Endothelial cell of umbilical vein (primary cell): ENCODE data around the gene GIGYF2. TPM values are rescaled to one million over a fixed set of nuclear protein-coding genes. Genes with fewer than 3 reads are reported as not detected.

Source experiments
- BruUV-seq: library from RNA; stranded (reverse); fragments of 400-500 nt; replicated peaks from 2 replicates; lab custom pipeline; 2021; lab: Mats Ljungman, UMichigan
- CTCF ChIA-PET: fragments of 300-600, 350-600 bp; sonication (Branson Sonifier 250); formaldehyde crosslinking; loops from one replicate; lab custom pipeline; 2021; ENCODE audit warnings: antibody characterized with exemption, inconsistent platforms; lab: Charles Lee
- POLR2A ChIA-PET: fragments of 300-600, 350-600 bp; sonication (Branson Sonifier 250); formaldehyde crosslinking; loops from one replicate; lab custom pipeline; 2021; ENCODE audit warnings: antibody characterized with exemption, inconsistent platforms; lab: Charles Lee
- DNase-seq: peaks from one replicate; pipeline ENCODE4 v3.0.0-alpha.2; 2011; ENCODE audit warnings: low read depth, low spot score
- FAIRE-seq: peaks from 2 replicates; lab custom pipeline; 2011; peaks lifted over from hg19 to GRCh38; lab: Jason Lieb, UNC
- H2AFZ ChIP-seq: 2 replicates; pipeline ENCODE4 v1.6.0; 2012; ENCODE audit warnings: low read depth, low read length, control low read depth, inconsistent platforms
- H3K27ac ChIP-seq: 2 replicates; pipeline ENCODE4 v1.5.1; 2011; ENCODE audit warnings: low read depth, mild to moderate bottlenecking, control low read depth, low read length, moderate library complexity; ENCODE audit not compliant: insufficient read depth
- H3K27me3 ChIP-seq, 2 experiments: 2 replicates each; pipeline versions ENCODE4 v1.6.0 to v1.6.1; 2011; ENCODE audit warnings: low read length in 2 of 2, mixed read lengths in 1 of 2; ENCODE audit not compliant: control insufficient read depth in 2 of 2, insufficient read depth in 2 of 2
- H3K36me3 ChIP-seq, 2 experiments: 2 replicates in 1 of 2; 3 replicates in 1 of 2; pipeline ENCODE4 v1.5.1; 2011; ENCODE audit warnings: low read length in 2 of 2, mild to moderate bottlenecking in 1 of 2, moderate library complexity in 1 of 2; ENCODE audit not compliant: control insufficient read depth in 2 of 2, insufficient read depth in 2 of 2; ENCODE audit errors: extremely low read depth in 1 of 2
- H3K4me1 ChIP-seq: 3 replicates; pipeline ENCODE4 v1.5.1; 2011; ENCODE audit warnings: mild to moderate bottlenecking, low read length; ENCODE audit not compliant: control insufficient read depth, insufficient read depth; ENCODE audit errors: extremely low read depth
- H3K4me2 ChIP-seq: 2 replicates; pipeline ENCODE4 v1.6.1; 2011; ENCODE audit warnings: low read length, control low read depth, mixed read lengths; ENCODE audit not compliant: insufficient read depth
- H3K4me3 ChIP-seq, 3 experiments: fragments of 200-600 bp in 1 of 3; sonication (generic), shearing (Covaris generic) in 1 of 3; replicated peaks in 1 of 3; 2 replicates each; pipeline ENCODE4 v1.5.1; 2011 to 2016; ENCODE audit warnings: control low read depth in 3 of 3, low read length in 3 of 3, mild to moderate bottlenecking in 2 of 3, inconsistent platforms in 1 of 3, low read depth in 1 of 3, moderate library complexity in 1 of 3; ENCODE audit not compliant: insufficient read depth in 1 of 3
- H3K79me2 ChIP-seq: 2 replicates; pipeline ENCODE4 v1.6.0; 2012; ENCODE audit warnings: low read length, inconsistent platforms; ENCODE audit not compliant: control insufficient read depth, insufficient read depth
- H3K9ac ChIP-seq: replicated peaks from 2 replicates; pipeline ENCODE3; 2011; ENCODE audit warnings: low read length, control low read depth; ENCODE audit not compliant: insufficient read depth; ENCODE audit errors: extremely low read depth
- H3K9me1 ChIP-seq: replicated peaks from 3 replicates; pipeline ENCODE4 v1.6.0; 2011; ENCODE audit warnings: mild to moderate bottlenecking, low read length; ENCODE audit not compliant: control insufficient read depth, insufficient read depth; ENCODE audit errors: extremely low read depth
- H3K9me3 ChIP-seq: replicated peaks from 2 replicates; pipeline ENCODE4 v1.5.1; 2012; ENCODE audit warnings: low read length, inconsistent platforms; ENCODE audit not compliant: control insufficient read depth, insufficient read depth
- H4K20me1 ChIP-seq: replicated peaks from 2 replicates; pipeline ENCODE3; 2011; ENCODE audit warnings: mild to moderate bottlenecking, low read length; ENCODE audit not compliant: control insufficient read depth, insufficient read depth; ENCODE audit errors: extremely low read depth
- CTCF ChIP-seq, 2 donors: IDR thresholded peaks; 1 replicate in 1 of 2; 2 replicates in 1 of 2; pipeline ENCODE4 v1.5.1; 2011; ENCODE audit warnings: low read length in 2 of 2, mild to moderate bottlenecking in 2 of 2, moderate library complexity in 2 of 2, control low read depth in 1 of 2, inconsistent platforms in 1 of 2, low read depth in 1 of 2; ENCODE audit not compliant: insufficient read depth in 1 of 2; ENCODE audit errors: extremely low read depth in 1 of 2
- EZH2 ChIP-seq: IDR thresholded peaks from 2 replicates; pipeline ENCODE4 v1.6.1; 2012; ENCODE audit warnings: borderline replicate concordance, low read depth, mild to moderate bottlenecking, moderate library complexity, low read length, inconsistent platforms; ENCODE audit not compliant: severe bottlenecking
- FOS ChIP-seq: IDR thresholded peaks from 2 replicates; pipeline ENCODE4 v1.6.1; 2011; ENCODE audit warnings: mild to moderate bottlenecking, low read length, moderate library complexity, borderline replicate concordance; ENCODE audit not compliant: insufficient read depth
- GATA2 ChIP-seq: IDR thresholded peaks from 2 replicates; pipeline ENCODE4 v1.7.0; 2011; ENCODE audit warnings: low read depth, mild to moderate bottlenecking, moderate library complexity, mixed read lengths, low read length; ENCODE audit not compliant: insufficient read length, insufficient read depth
- JUN ChIP-seq: IDR thresholded peaks from 2 replicates; pipeline ENCODE4 v1.6.1; 2011; ENCODE audit warnings: borderline replicate concordance, low read depth; ENCODE audit not compliant: insufficient read length, insufficient read depth
- MAX ChIP-seq: IDR thresholded peaks from 2 replicates; pipeline ENCODE4 v1.6.1; 2011; ENCODE audit not compliant: insufficient read depth, insufficient read length
- MYC ChIP-seq: IDR thresholded peaks from one replicate; pipeline ENCODE4 v1.6.1; 2011; ENCODE audit warnings: mild to moderate bottlenecking, low read depth, low read length
- POLR2A ChIP-seq: IDR thresholded peaks from 2 replicates; pipeline ENCODE4 v1.6.1; 2012; ENCODE audit warnings: low read depth, mild to moderate bottlenecking, control low read depth, low read length
- POLR2AphosphoS5 ChIP-seq: IDR thresholded peaks from 2 replicates; pipeline ENCODE4 v1.6.1; 2012; ENCODE audit warnings: low read depth, mild to moderate bottlenecking, control low read depth, low read length, moderate library complexity; ENCODE audit not compliant: insufficient read depth
- dilution Hi-C: fragments of 300-500 bp; cut with MboI; formaldehyde crosslinking; loops from one replicate; pipeline ENCODE4 v1.15.0; 2019; ENCODE audit warnings: low sequenced_read_pairs; ENCODE audit not compliant: extremely low pct_ligation_motif_present
- intact Hi-C: fragments of 100-400 bp; cut with micrococcal nuclease; formaldehyde crosslinking; loops from one replicate; pipeline ENCODE4 v1.10.0; 2022
- polyA plus RNA-seq, 4 experiments: library from polyadenylated mRNA; depleted of rRNA in 3 of 4; stranded (reverse) in 3 of 4; unstranded in 1 of 4; fragments of >200 nt; gene quantifications; 2 replicates each; pipeline versions ENCODE4 v1.2.1 to v1.2.3, GENCODE V29; 2011 to 2012; ENCODE audit warnings: missing spikeins in 1 of 4
- total RNA-seq: library from RNA; stranded (reverse); gene quantifications from 2 replicates; pipeline ENCODE4 v1.2.3, GENCODE V29; 2021

The GIGYF2 gene
- total and polyA plus RNA-seq, 2 donors (not counting 3 experiments of a cell fraction or from before 2014, with no cell fraction given): 22.9 to 56.4 TPM

- ChIA-PET CTCF (no interaction called here), POLR2A (no interaction called here)
- no peaks in the 10 kb centered on the region for H4K20me1 ChIP-seq
- H3K9me3 ChIP-seq: no peaks in the 10 kb centered on the region
- H3K4me2 ChIP-seq: no peak overlapping the region
- no peaks in the 10 kb centered on the region for H3K9me1 ChIP-seq
- no peaks in the 10 kb centered on the region for H3K36me3 ChIP-seq
- H3K4me3 ChIP-seq: no peak overlapping the region
- H2AFZ ChIP-seq: no peak overlapping the region
- no peak overlapping the region for H3K27ac ChIP-seq
- DNase-seq (no peak), FAIRE-seq (no peak)
- no peaks in the 10 kb centered on the region for H3K79me2 ChIP-seq
- H3K4me1 ChIP-seq: no peaks in the 10 kb centered on the region
- H3K27me3 ChIP-seq: no peaks in the 10 kb centered on the region
- TF ChIP-seq MAX (no peak), MYC (no peak), EZH2 (no peak), JUN (no peak), CTCF (IDR thresholded peaks at IDR 0.05; ENCODE audit: extremely low read depth in 1 of 2, insufficient read depth in 1 of 2, low read depth in 1 of 2, low read length in 2 of 2) (no peak), POLR2A (no peak), POLR2AphosphoS5 (no peak), FOS (no peak), GATA2 (no peak)
- dilution Hi-C loops: no loop called here
- intact Hi-C loops: no loop called here
- H3K9ac ChIP-seq: no peak overlapping the region
- BruUV-seq: no TSS peak
Measured at GRCh38 chr2:232870766-232871371, 173.7 kb downstream of the GIGYF2 start.
